GM21447 (cell line): ENCODE measurements around the gene LIN7C.
"Not testable (repeated sequence)": the region's sequence is repeated elsewhere in the genome, so short reads cannot be mapped to it uniquely, and the experiment has no call there.

Source experiments
- ATAC-seq: cut with Tn5 transposase; IDR thresholded peaks from one replicate; pipeline ENCODE4 v1.9.1; 2021; ENCODE audit not compliant: unreplicated experiment

The LIN7C gene

DNA sequence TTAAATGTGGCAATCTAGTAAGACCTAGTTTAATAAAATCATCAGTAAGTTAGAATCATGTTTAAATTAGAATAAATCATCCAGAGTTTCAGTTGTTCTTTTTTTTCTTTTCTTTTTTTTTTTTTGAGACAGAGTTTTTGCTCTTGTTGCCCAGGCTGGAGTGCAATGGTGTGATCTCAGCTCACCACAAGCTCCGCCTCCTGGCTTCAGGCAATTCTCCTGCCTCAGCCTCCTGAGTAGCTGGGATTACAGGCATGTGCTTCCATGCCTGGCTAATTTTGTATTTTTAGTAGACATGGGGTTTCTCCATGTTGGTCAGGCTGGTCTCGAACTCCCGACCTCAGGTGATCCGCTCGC, 58.4 kb downstream of the LIN7C start:
- ATAC-seq, result not testable (repeated sequence)

DNA sequence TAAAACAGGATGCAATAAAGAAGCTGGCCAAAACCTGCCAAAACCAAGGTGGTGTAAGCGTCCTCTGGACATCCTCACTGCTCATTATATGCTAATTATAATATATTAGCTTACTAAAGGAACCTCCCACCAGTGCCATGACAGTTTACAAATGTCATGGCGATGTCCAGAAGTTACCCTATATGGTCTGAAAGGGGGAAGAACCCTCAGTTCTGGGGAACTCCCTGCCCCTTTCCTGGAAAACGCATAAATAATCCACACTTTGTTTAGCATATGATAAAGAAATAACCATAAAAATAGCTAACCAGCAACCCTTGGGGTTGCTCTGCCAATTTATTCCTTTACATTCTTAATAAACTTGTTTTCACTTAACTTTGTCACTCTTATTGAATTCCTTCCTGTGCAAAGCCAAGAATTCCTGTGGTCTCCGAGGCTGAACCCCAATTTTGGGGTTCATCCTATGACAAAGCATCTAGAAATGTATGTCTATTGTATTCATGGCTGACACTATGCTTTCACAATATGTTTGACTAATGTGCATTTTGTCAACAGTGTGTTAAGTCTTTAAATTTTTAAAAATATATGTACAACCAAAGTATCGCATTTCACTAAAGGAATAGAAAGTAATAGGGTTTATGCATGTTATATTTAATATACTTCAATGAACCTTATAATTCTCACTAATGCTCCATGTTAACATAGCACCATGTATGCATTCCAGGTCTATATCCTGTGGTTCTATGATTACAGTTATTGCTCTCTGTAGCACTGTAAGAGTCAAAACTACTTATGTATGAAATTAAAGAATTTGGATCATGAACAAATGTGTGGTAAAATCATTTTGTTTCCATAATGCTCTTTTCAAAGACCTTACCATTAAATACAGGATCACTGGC, 59.0 kb downstream of the LIN7C start:
- no peak for ATAC-seq

DNA sequence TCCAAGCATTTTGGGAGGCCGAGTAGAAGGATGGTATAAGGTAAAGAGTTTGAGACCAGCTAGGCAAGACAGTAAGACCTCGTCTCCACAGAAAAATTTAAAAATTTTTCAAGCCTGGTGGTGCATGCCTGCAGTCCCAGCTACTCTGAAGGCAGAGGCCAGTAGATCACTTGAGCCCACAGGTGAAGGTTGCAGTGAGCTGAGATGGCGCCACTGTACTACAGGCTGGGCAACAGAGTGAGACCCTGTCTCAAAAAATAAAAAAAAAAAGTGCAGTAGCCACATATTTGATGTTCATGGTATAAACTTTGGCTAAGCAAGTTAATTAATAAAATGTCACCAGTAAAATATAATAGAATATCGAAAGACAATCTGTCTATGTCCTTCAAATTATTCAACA, 60.9 kb downstream of the LIN7C start:
- ATAC-seq, result no peak

DNA sequence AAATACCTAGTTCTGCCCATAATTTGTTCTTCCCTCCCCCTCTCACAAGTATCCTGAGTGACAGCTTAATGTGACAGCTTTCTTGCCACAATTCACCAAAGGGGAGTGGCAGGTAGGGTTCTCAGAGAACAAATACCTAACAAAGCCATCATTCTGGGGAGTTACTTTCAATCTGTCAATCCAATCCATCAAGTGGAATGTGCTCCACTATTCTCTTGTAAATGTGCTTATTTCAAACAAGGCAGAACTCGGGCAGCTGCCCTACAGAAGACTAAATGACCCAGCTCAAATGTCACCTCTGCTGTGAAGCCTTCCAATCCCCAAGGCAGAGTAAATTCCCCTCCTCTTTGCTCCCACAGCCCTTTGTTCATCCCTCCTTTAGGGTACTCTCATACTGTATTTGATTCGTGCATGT, 61.8 kb downstream of the LIN7C start:
- no peak for ATAC-seq
